HCT116 (cell line): ENCODE results near the gene FCRLB. TPM values are rescaled to one million over a fixed set of nuclear protein-coding genes. Genes with fewer than 3 reads are reported as not detected.

Experiments
- total RNA-seq: library from RNA; stranded (reverse); gene quantifications from one replicate; pipeline ENCODE4 v1.2.1, GENCODE V29; 2021; ENCODE audit not compliant: unreplicated experiment

Gene FCRLB
- total RNA-seq, 1 experiment from 2014 or later, result 1.0 TPM

Other genes starting within 250 kb of the FCRLB start
- 0.52 TPM for gene FCGR2A, start 216.1 kb upstream of the FCRLB start, total RNA-seq
- not detected for gene HSPA6, start 197.0 kb upstream of the FCRLB start, total RNA-seq
- 0.17 TPM for gene FCGR3A, start 171.7 kb upstream of the FCRLB start, total RNA-seq
- not detected for gene FCGR3B, start 90.4 kb upstream of the FCRLB start, total RNA-seq
- not detected for gene FCGR2B, start 58.4 kb upstream of the FCRLB start, total RNA-seq
- 0.25 TPM for gene FCRLA, start 14.3 kb upstream of the FCRLB start, total RNA-seq
- 31.6 TPM for gene DUSP12, start 28.2 kb downstream of the FCRLB start, total RNA-seq
- gene ATF6, start 44.8 kb downstream of the FCRLB start, total RNA-seq, result 20.9 TPM